ENCODE results near the gene ATXN1.

ATXN1 gene

DNA sequence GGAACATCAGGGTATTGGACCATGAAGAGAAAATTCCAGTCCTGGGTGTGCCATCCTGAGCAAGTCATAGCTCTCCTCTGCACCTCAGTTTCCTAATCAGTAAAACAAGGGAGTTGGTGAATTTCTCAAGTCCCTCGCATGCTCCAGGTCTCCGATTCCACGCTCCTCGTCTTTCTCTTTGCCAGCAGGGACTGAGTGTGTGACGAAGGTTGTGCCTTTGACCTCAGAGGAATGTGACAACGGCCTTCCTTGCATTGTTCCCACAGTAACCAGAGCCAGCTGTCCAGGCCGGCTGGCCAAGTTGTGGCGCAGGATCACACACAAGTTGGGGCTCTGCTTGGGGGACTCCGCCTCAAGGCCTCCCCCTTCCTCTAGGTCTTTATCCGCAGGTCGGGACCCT is 217.3 kb downstream of the ATXN1 start (continued):
- TF ChIP-seq, protein P1, sequence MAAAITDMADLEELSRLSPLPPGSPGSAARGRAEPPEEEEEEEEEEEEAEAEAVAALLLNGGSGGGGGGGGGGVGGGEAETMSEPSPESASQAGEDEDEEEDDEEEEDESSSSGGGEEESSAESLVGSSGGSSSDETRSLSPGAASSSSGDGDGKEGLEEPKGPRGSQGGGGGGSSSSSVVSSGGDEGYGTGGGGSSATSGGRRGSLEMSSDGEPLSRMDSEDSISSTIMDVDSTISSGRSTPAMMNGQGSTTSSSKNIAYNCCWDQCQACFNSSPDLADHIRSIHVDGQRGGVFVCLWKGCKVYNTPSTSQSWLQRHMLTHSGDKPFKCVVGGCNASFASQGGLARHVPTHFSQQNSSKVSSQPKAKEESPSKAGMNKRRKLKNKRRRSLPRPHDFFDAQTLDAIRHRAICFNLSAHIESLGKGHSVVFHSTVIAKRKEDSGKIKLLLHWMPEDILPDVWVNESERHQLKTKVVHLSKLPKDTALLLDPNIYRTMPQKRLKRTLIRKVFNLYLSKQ (tag by site-specific recombination; IDR thresholded peaks at IDR 0.05; ENCODE audit: borderline replicate concordance) = no peak
- TF ChIP-seq ZNF426 (tag by site-specific recombination; IDR thresholded peaks at IDR 0.05) = no peak

DNA sequence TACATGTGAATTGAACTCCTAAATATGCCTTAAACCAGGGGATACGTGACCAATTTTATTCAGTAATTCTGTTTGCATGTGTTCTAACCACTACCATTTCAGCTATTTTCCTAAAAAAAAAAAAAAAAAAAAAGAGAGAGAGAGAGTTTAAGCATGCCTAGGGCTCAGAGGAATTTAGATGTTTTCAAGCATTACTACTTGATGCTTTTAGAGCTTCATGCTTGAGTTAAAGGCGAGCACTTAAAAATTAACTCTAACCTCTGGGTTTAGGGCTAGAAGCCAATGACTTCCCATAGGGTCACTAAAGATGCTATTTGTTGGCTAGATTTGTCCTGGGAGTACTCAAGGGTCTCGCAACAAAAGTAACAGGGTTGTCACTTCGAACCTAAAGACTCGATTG is 217.7 kb downstream of the ATXN1 start:
- Histone ChIP-seq H3K4me1 (ENCODE audit: control insufficient read depth, insufficient read depth, low read length) (peaks cover 13% of the 10 kb centered on the region), H3K4me3 (ENCODE audit: low read depth, low read length) (no peak overlapping the region), H3K9me3 (ENCODE audit: control insufficient read depth, insufficient read depth, low read depth, low read length) (no peaks in the 10 kb centered on the region), H3K27ac (ENCODE audit: extremely low read depth, low read depth, low read length) (no peak overlapping the region), H3K36me3 (ENCODE audit: control insufficient read depth in 2 of 2, insufficient read depth in 1 of 2, low read length in 2 of 2) (no peaks in the 10 kb centered on the region; a peak in 1 of 3 replicates)
- TF ChIP-seq ZXDB (tag by site-specific recombination; IDR thresholded peaks at IDR 0.05) = no peak
- no peak for TF ChIP-seq ZNF214 (tag by site-specific recombination; IDR thresholded peaks at IDR 0.05; ENCODE audit: borderline replicate concordance)
- TF ChIP-seq ZNF544 (tag by site-specific recombination; IDR thresholded peaks at IDR 0.05) = no peak
- TF ChIP-seq, protein P2, sequence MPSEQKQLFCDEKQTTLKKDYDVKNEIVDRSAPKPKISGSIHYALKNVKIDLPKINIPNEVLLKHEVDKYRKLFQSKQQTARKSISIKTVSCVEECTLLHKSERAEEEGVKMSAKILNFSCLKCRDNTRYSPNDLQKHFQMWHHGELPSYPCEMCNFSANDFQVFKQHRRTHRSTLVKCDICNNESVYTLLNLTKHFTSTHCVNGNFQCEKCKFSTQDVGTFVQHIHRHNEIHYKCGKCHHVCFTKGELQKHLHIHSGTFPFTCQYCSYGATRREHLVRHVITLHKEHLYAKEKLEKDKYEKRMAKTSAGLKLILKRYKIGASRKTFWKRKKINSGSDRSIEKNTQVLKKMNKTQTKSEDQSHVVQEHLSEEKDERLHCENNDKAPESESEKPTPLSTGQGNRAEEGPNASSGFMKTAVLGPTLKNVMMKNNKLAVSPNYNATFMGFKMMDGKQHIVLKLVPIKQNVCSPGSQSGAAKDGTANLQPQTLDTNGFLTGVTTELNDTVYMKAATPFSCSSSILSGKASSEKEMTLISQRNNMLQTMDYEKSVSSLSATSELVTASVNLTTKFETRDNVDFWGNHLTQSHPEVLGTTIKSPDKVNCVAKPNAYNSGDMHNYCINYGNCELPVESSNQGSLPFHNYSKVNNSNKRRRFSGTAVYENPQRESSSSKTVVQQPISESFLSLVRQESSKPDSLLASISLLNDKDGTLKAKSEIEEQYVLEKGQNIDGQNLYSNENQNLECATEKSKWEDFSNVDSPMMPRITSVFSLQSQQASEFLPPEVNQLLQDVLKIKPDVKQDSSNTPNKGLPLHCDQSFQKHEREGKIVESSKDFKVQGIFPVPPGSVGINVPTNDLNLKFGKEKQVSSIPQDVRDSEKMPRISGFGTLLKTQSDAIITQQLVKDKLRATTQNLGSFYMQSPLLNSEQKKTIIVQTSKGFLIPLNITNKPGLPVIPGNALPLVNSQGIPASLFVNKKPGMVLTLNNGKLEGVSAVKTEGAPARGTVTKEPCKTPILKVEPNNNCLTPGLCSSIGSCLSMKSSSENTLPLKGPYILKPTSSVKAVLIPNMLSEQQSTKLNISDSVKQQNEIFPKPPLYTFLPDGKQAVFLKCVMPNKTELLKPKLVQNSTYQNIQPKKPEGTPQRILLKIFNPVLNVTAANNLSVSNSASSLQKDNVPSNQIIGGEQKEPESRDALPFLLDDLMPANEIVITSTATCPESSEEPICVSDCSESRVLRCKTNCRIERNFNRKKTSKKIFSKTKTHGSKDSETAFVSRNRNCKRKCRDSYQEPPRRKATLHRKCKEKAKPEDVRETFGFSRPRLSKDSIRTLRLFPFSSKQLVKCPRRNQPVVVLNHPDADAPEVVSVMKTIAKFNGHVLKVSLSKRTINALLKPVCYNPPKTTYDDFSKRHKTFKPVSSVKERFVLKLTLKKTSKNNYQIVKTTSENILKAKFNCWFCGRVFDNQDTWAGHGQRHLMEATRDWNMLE (tag by site-specific recombination; conservative IDR thresholded peaks at IDR 0.05; ENCODE audit: low read depth) = no peak
- TF ChIP-seq, protein P3, sequence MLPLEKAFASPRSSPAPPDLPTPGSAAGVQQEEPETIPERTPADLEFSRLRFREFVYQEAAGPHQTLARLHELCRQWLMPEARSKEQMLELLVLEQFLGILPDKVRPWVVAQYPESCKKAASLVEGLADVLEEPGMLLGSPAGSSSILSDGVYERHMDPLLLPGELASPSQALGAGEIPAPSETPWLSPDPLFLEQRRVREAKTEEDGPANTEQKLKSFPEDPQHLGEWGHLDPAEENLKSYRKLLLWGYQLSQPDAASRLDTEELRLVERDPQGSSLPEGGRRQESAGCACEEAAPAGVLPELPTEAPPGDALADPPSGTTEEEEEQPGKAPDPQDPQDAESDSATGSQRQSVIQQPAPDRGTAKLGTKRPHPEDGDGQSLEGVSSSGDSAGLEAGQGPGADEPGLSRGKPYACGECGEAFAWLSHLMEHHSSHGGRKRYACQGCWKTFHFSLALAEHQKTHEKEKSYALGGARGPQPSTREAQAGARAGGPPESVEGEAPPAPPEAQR (tag by site-specific recombination; IDR thresholded peaks at IDR 0.05) = no peak
- TF ChIP-seq ZNF677 (tag by site-specific recombination; IDR thresholded peaks at IDR 0.05) = no peak
- TF ChIP-seq ZNF623 (tag by site-specific recombination; IDR thresholded peaks at IDR 0.05) = no peak
- no peak for TF ChIP-seq ZNF138 (tag by site-specific recombination; IDR thresholded peaks at IDR 0.05; ENCODE audit: borderline replicate concordance)
- no peak for TF ChIP-seq ZFHX2 (tag by site-specific recombination; conservative IDR thresholded peaks at IDR 0.05)
- no peak for TF ChIP-seq ZBTB7A (tag by site-specific recombination; IDR thresholded peaks at IDR 0.05; ENCODE audit: low read depth)
- TF ChIP-seq ZNF211 (tag by site-specific recombination; IDR thresholded peaks at IDR 0.05; ENCODE audit: low read depth) = no peak
- TF ChIP-seq ZNF133 (tag by site-specific recombination; IDR thresholded peaks at IDR 0.05) = no peak
- no peak for TF ChIP-seq ZNF324 (tag by site-specific recombination; IDR thresholded peaks at IDR 0.05)
- TF ChIP-seq ZBTB1 (tag by site-specific recombination; IDR thresholded peaks at IDR 0.05) = no peak
- no peak for TF ChIP-seq GLI4 (tag by site-specific recombination; IDR thresholded peaks at IDR 0.05)
- TF ChIP-seq ZNF404 (tag by site-specific recombination; IDR thresholded peaks at IDR 0.05) = no peak
- TF ChIP-seq, protein P1 (tag by site-specific recombination; IDR thresholded peaks at IDR 0.05; ENCODE audit: borderline replicate concordance) = no peak
- TF ChIP-seq KLF9 (tag by site-specific recombination; IDR thresholded peaks at IDR 0.05; ENCODE audit: low read depth) = no peak
- no peak for TF ChIP-seq ZNF140 (tag by site-specific recombination; IDR thresholded peaks at IDR 0.05)
- CTCF ChIA-PET = interaction anchor here (1.0 to 1.3 kb wide), 2 partner anchors 31 to 33 kb away, joined by 3 to 6 read pairs; no protein-coding TSS in a partner anchor
- POLR2A ChIA-PET = interaction anchor here (1.5 kb wide), 1 partner anchor 9 kb away, joined by 4 read pairs; no protein-coding TSS in a partner anchor
